ENCODE results near the gene LHFPL3.

DNA sequence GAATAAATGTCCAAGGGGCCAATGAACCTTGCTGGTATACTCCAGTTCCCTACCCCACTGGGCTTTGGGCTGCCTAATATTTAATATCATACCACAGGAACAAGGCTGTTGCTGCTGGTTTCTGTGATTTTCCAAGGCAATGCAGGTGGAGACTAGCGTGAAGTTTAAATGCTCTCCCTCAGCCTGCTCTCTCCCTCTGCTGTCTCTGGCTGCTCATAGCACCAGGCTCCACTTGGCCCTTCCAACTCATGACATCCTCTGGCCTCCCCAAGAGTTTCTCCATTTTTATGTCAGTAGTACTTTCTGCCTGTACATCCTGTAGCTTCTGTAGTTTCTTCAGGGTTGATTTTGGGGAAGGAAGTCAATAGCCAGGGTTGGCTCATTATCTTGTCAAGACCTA lies 103.5 kb downstream of the LHFPL3 start:
- TF ChIP-seq, protein P1, sequence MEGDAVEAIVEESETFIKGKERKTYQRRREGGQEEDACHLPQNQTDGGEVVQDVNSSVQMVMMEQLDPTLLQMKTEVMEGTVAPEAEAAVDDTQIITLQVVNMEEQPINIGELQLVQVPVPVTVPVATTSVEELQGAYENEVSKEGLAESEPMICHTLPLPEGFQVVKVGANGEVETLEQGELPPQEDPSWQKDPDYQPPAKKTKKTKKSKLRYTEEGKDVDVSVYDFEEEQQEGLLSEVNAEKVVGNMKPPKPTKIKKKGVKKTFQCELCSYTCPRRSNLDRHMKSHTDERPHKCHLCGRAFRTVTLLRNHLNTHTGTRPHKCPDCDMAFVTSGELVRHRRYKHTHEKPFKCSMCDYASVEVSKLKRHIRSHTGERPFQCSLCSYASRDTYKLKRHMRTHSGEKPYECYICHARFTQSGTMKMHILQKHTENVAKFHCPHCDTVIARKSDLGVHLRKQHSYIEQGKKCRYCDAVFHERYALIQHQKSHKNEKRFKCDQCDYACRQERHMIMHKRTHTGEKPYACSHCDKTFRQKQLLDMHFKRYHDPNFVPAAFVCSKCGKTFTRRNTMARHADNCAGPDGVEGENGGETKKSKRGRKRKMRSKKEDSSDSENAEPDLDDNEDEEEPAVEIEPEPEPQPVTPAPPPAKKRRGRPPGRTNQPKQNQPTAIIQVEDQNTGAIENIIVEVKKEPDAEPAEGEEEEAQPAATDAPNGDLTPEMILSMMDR (IDR thresholded peaks at IDR 0.05): no peak
- no peak for TF ChIP-seq POLR2A (IDR thresholded peaks at IDR 0.05)
